HG02870 (cell line): ENCODE measurements around the gene ADAMTS17.

ENCODE experiments used
- ATAC-seq: cut with Tn5 transposase; IDR thresholded peaks from one replicate; pipeline ENCODE4 v1.9.1; 2021; ENCODE audit warnings: mild to moderate bottlenecking, moderate library complexity; ENCODE audit not compliant: unreplicated experiment

Gene ADAMTS17

GRCh38 chr15:100311154-100311625 is 30.6 kb downstream of the ADAMTS17 start:
- ATAC-seq: no peak

GRCh38 chr15:100310513-100311153 is 31.1 kb downstream of the ADAMTS17 start:
- no peak for ATAC-seq

GRCh38 chr15:100310041-100310405 is 31.8 kb downstream of the ADAMTS17 start:
- ATAC-seq: no peak

GRCh38 chr15:100309109-100310040 is 32.4 kb downstream of the ADAMTS17 start:
- ATAC-seq: no peak

- ATAC-seq: no peak
Observed at GRCh38 chr15:100308608-100309007, 33.2 kb downstream of the ADAMTS17 start.

GRCh38 chr15:100308213-100308600 is 33.6 kb downstream of the ADAMTS17 start:
- no peak for ATAC-seq

GRCh38 chr15:100307241-100308212 is 34.2 kb downstream of the ADAMTS17 start:
- ATAC-seq: no peak

- no peak for ATAC-seq
Observed at GRCh38 chr15:100306098-100306497, 35.7 kb downstream of the ADAMTS17 start.

- ATAC-seq: no peak
Observed at GRCh38 chr15:100301910-100302431, 39.8 kb downstream of the ADAMTS17 start.

- no peak for ATAC-seq
Observed at GRCh38 chr15:100298257-100298656, 43.5 kb downstream of the ADAMTS17 start.

- no peak for ATAC-seq
Observed at GRCh38 chr15:100297812-100298211, 44.0 kb downstream of the ADAMTS17 start.

GRCh38 chr15:100295939-100296565 is 45.7 kb downstream of the ADAMTS17 start:
- no peak for ATAC-seq

- no peak for ATAC-seq
Observed at GRCh38 chr15:100292010-100292409, 49.8 kb downstream of the ADAMTS17 start.

GRCh38 chr15:100291106-100291505 is 50.7 kb downstream of the ADAMTS17 start:
- no peak for ATAC-seq

GRCh38 chr15:100285641-100286295 is 56.0 kb downstream of the ADAMTS17 start:
- ATAC-seq: no peak

- no peak for ATAC-seq
Observed at GRCh38 chr15:100284701-100285100, 57.1 kb downstream of the ADAMTS17 start.

GRCh38 chr15:100284191-100284590 is 57.6 kb downstream of the ADAMTS17 start:
- no peak for ATAC-seq

- ATAC-seq: no peak
Observed at GRCh38 chr15:100281096-100281917, 60.5 kb downstream of the ADAMTS17 start.

GRCh38 chr15:100279849-100280248 is 61.9 kb downstream of the ADAMTS17 start:
- ATAC-seq: no peak
